GM12864 (cell line): ENCODE data around the gene HEMK1.
A peak's percentile ranks its signal among the peaks of the same experiment; 100 is the strongest.

Experiments
- DNase-seq: peaks from one replicate; pipeline ENCODE4 v3.0.0-alpha.2; 2011; ENCODE audit warnings: low read depth
- H3K4me3 ChIP-seq: 2 replicates; pipeline ENCODE4 v1.5.1; 2011; ENCODE audit warnings: mild to moderate bottlenecking, low read depth, low read length, control low read depth
- CTCF ChIP-seq: IDR thresholded peaks from 2 replicates; pipeline ENCODE4 v1.5.1; 2011; ENCODE audit warnings: low read depth, mild to moderate bottlenecking, moderate library complexity, low read length, control low read depth, inconsistent platforms; ENCODE audit errors: missing control alignments

HEMK1 gene

GRCh38 chr3:50536471-50537180, 32.7 kb upstream of the HEMK1 start:
- no peak for DNase-seq
- no peak overlapping the region for H3K4me3 ChIP-seq
- TF ChIP-seq CTCF = no peak

- H3K4me3 ChIP-seq = no peak overlapping the region
- no peak for DNase-seq
- TF ChIP-seq CTCF = no peak
Measured at GRCh38 chr3:50537421-50538129, 31.7 kb upstream of the HEMK1 start.

- no peak for TF ChIP-seq CTCF
- no peak for DNase-seq
- H3K4me3 ChIP-seq = no peak overlapping the region
Measured at GRCh38 chr3:50539356-50540286, 29.7 kb upstream of the HEMK1 start.

- peak; percentile 94 for TF ChIP-seq CTCF
- no peak overlapping the region for H3K4me3 ChIP-seq
- no peak for DNase-seq
Measured at GRCh38 chr3:50542177-50543034, 26.9 kb upstream of the HEMK1 start.

GRCh38 chr3:50545781-50546180, 23.5 kb upstream of the HEMK1 start:
- TF ChIP-seq CTCF = no peak
- no peak for DNase-seq
- no peak overlapping the region for H3K4me3 ChIP-seq

- no peak for DNase-seq
- no peak for TF ChIP-seq CTCF
- no peak overlapping the region for H3K4me3 ChIP-seq
Measured at GRCh38 chr3:50549226-50549625, 20.1 kb upstream of the HEMK1 start.
